Fibroblast of the aortic adventitia (primary cell): ENCODE measurements around the gene C12orf42. TPM values are rescaled to one million over a fixed set of nuclear protein-coding genes. Genes with fewer than 3 reads are reported as not detected.

Experiments
- DNase-seq: peaks from one replicate; pipeline ENCODE4 v3.0.0-alpha.2; 2010; ENCODE audit warnings: low read depth
- H3K4me3 ChIP-seq: 2 replicates; pipeline ENCODE4 v1.5.1; 2011; ENCODE audit warnings: low read depth, mild to moderate bottlenecking, control low read depth, low read length, moderate library complexity
- CTCF ChIP-seq: IDR thresholded peaks from 2 replicates; pipeline ENCODE4 v1.5.1; 2011; ENCODE audit warnings: mild to moderate bottlenecking, low read length, control low read depth, inconsistent platforms; ENCODE audit not compliant: insufficient read depth
- total RNA-seq: library from RNA; depleted of rRNA; stranded (reverse); fragments of >200 nt; gene quantifications from 2 replicates; pipeline ENCODE4 v1.2.3, GENCODE V29; 2012; ENCODE audit warnings: low replicate concordance

The C12orf42 gene
- total RNA-seq, 1 donor: not detected

GRCh38 chr12:103470664-103471063 lies 25.1 kb downstream of the C12orf42 start:
- H3K4me3 ChIP-seq: no peak overlapping the region
- no peak for DNase-seq
- no peak for TF ChIP-seq CTCF

GRCh38 chr12:103469719-103470118 lies 26.0 kb downstream of the C12orf42 start:
- DNase-seq: no peak
- no peak for TF ChIP-seq CTCF
- no peak overlapping the region for H3K4me3 ChIP-seq

GRCh38 chr12:103468837-103469236 lies 26.9 kb downstream of the C12orf42 start:
- TF ChIP-seq CTCF: no peak
- no peak for DNase-seq
- H3K4me3 ChIP-seq: no peak overlapping the region

- DNase-seq: no peak
- H3K4me3 ChIP-seq: no peak overlapping the region
- no peak for TF ChIP-seq CTCF
Observed at GRCh38 chr12:103462675-103463074, 33.1 kb downstream of the C12orf42 start.

GRCh38 chr12:103457471-103457870 lies 38.3 kb downstream of the C12orf42 start:
- DNase-seq: no peak
- no peak for TF ChIP-seq CTCF
- no peak overlapping the region for H3K4me3 ChIP-seq

- TF ChIP-seq CTCF: no peak
- DNase-seq: no peak
Observed at GRCh38 chr12:103456006-103456405, 39.8 kb downstream of the C12orf42 start.

GRCh38 chr12:103455020-103455763 lies 40.6 kb downstream of the C12orf42 start:
- no peak for TF ChIP-seq CTCF
- no peak overlapping the region for H3K4me3 ChIP-seq
- no peak for DNase-seq

More at GRCh38 chr12:103456006-103456405, 39.8 kb downstream of the C12orf42 start:
- H3K4me3 ChIP-seq: no peak overlapping the region
